Panc1 (cell line): ENCODE results near the gene TRIM41. TPM values are rescaled to one million over a fixed set of nuclear protein-coding genes. Genes with fewer than 3 reads are reported as not detected.

ENCODE experiments used
- ATAC-seq: fragments of 200-7000 bp; cut with Tn5 transposase; 2 replicates; pipeline ENCODE4 v1.9.1; 2020; ENCODE audit warnings: mild to moderate bottlenecking, moderate library complexity
- BruUV-seq: library from RNA; stranded (reverse); fragments of 400-500 nt; replicated peaks from 2 replicates; lab custom pipeline; 2021; lab: Mats Ljungman, UMichigan
- CTCF ChIA-PET: fragments of 300-600 bp; sonication (Branson Sonifier 250); formaldehyde crosslinking; loops from one replicate; lab custom pipeline; 2022; ENCODE audit warnings: antibody characterized with exemption; lab: Charles Lee
- POLR2A ChIA-PET: fragments of 300-600 bp; sonication (Branson Sonifier 250); formaldehyde crosslinking; loops from one replicate; lab custom pipeline; 2022; ENCODE audit warnings: antibody characterized with exemption; lab: Charles Lee
- DNase-seq: peaks from one replicate; pipeline ENCODE4 v3.0.0-alpha.2; 2010; ENCODE audit warnings: low read depth, low spot score
- H3K27ac ChIP-seq: 2 replicates; pipeline ENCODE4 v1.5.1; 2011; ENCODE audit warnings: mild to moderate bottlenecking, low read length, inconsistent platforms
- H3K27me3 ChIP-seq: fragments of 200-500 bp; sonication (Bioruptor generic); 2 replicates; pipeline ENCODE4 v1.6.0; 2014; ENCODE audit warnings: low read length, inconsistent platforms; ENCODE audit not compliant: control insufficient read depth, insufficient read depth
- H3K36me3 ChIP-seq: fragments of 200-500 bp; sonication (Bioruptor generic); 2 replicates; pipeline ENCODE4 v1.5.1; 2014; ENCODE audit warnings: inconsistent platforms, mild to moderate bottlenecking, low read length, moderate library complexity; ENCODE audit not compliant: control insufficient read depth, insufficient read depth
- H3K4me1 ChIP-seq: 2 replicates; pipeline ENCODE4 v1.5.1; 2011; ENCODE audit warnings: inconsistent platforms, mild to moderate bottlenecking, low read length, moderate library complexity; ENCODE audit not compliant: control insufficient read depth, insufficient read depth
- H3K4me3 ChIP-seq, 2 experiments: 2 replicates each; pipeline ENCODE4 v1.5.1; 2011 to 2012; ENCODE audit warnings: low read depth in 2 of 2, low read length in 2 of 2, mild to moderate bottlenecking in 2 of 2, inconsistent platforms in 1 of 2, moderate library complexity in 1 of 2
- H3K9me3 ChIP-seq: fragments of 200-500 bp; sonication (Bioruptor generic); 2 replicates; pipeline ENCODE4 v1.5.1; 2014; ENCODE audit warnings: low read depth, mild to moderate bottlenecking, inconsistent platforms, low read length, moderate library complexity; ENCODE audit not compliant: control insufficient read depth, insufficient read depth
- CTCF ChIP-seq: fragments of 450-650 bp; IDR thresholded peaks from 2 replicates; pipeline ENCODE4 v1.5.1; 2017; ENCODE audit warnings: mild to moderate bottlenecking
- POLR2AphosphoS5 ChIP-seq: IDR thresholded peaks from 2 replicates; pipeline ENCODE4 v1.6.1; 2012; ENCODE audit warnings: mild to moderate bottlenecking, low read depth, low read length, moderate library complexity
- REST ChIP-seq, 2 experiments: IDR thresholded peaks; 2 replicates each; pipeline ENCODE4 v1.6.1; 2011 to 2012; ENCODE audit warnings: low read depth in 2 of 2, control low read depth in 1 of 2, low read length in 1 of 2, mild to moderate bottlenecking in 1 of 2, moderate library complexity in 1 of 2; ENCODE audit not compliant: insufficient read depth in 1 of 2
- SIN3A ChIP-seq: IDR thresholded peaks from 2 replicates; pipeline ENCODE4 v1.6.1; 2012; ENCODE audit warnings: low read depth, mild to moderate bottlenecking, low read length, moderate library complexity, borderline replicate concordance; ENCODE audit not compliant: insufficient read depth
- TCF7L2 ChIP-seq: IDR thresholded peaks from 2 replicates; pipeline ENCODE4 v1.6.1; 2011; ENCODE audit warnings: mild to moderate bottlenecking, low read depth, low read length, inconsistent platforms
- in situ Hi-C: cut with HindIII; loops from 2 replicates; pipeline ENCODE4 v1.10.0; 2016; ENCODE audit warnings: low sequenced_read_pairs, low pct_unique_long_range_greater_than_20kb
- intact Hi-C: fragments of 100-400 bp; cut with micrococcal nuclease; formaldehyde crosslinking; loops from one replicate; pipeline ENCODE4 v1.10.0; 2022; ENCODE audit not compliant: unreplicated experiment
- total RNA-seq: library from RNA; stranded (reverse); gene quantifications from one replicate; pipeline ENCODE4 v1.2.1, GENCODE V29; 2021; ENCODE audit not compliant: unreplicated experiment

Gene TRIM41
- total RNA-seq, 1 experiment from 2014 or later, result 58.3 TPM

- ChIA-PET POLR2A (no interaction called here), CTCF (interaction anchor here (0.5 kb wide), 1 partner anchor 20 kb away, joined by 8 read pairs; no protein-coding TSS in a partner anchor)
- TF ChIP-seq CTCF (peak; percentile 54), REST (IDR thresholded peaks at IDR 0.05; ENCODE audit: insufficient read depth in 1 of 2, low read depth in 2 of 2, low read length in 1 of 2) (peak in 1 of 2 experiments; percentile 51; a peak in 1 of 4 replicates), SIN3A (no peak), POLR2AphosphoS5 (no peak; the same call in 1 of the 2 replicates), TCF7L2 (no peak)
- ATAC-seq, result peak; percentile 42
- no TSS peak for BruUV-seq
- no peaks in the 10 kb centered on the region for H3K27me3 ChIP-seq
- peak overlapping the region; percentile 85 to 98 for H3K4me3 ChIP-seq
- no peaks in the 10 kb centered on the region for H3K9me3 ChIP-seq
- in situ Hi-C loops, result no loop called here
- no peaks in the 10 kb centered on the region for H3K36me3 ChIP-seq
- peak; percentile 95 for DNase-seq
- peak overlapping the region; percentile 82 for H3K27ac ChIP-seq
- peaks cover 11% of the 10 kb centered on the region for H3K4me1 ChIP-seq
- intact Hi-C loops, result loop anchor here (1.0 to 10.0 kb wide), 2 partner anchors 15 to 383 kb away; partner anchors contain the start of gene MGAT1
These were observed 35.4 kb upstream of the TRIM41 start for GRCh38 chr5:181187500-181188213.

- TF ChIP-seq SIN3A (no peak; the same call in 1 of the 2 replicates), CTCF (no peak), POLR2AphosphoS5 (peak; percentile 30; the same call in 1 of the 2 replicates)
- ATAC-seq, result peak; percentile 9
- intact Hi-C loops (loop anchor here (10.0 kb wide), 1 partner anchor 384 kb away; the partner anchor contains the start of gene MGAT1), in situ Hi-C loops (no loop called here)
- no TSS peak for BruUV-seq
- Histone ChIP-seq H3K4me1 (peaks cover 21% of the 10 kb centered on the region), H3K27me3 (no peaks in the 10 kb centered on the region), H3K4me3 (peak overlapping the region; percentile 85 to 98), H3K9me3 (no peaks in the 10 kb centered on the region), H3K27ac (peak overlapping the region; percentile 98), H3K36me3 (no peaks in the 10 kb centered on the region)
- CTCF ChIA-PET, result no interaction called here
- no peak for DNase-seq
- POLR2A ChIA-PET, result no interaction called here
These were observed 34.2 kb upstream of the TRIM41 start for GRCh38 chr5:181188700-181189362.
